GM19023 (cell line): ENCODE measurements around the gene PTH2R.
"Not testable (repeated sequence)": the region's sequence is repeated elsewhere in the genome, so short reads cannot be mapped to it uniquely, and the experiment has no call there.

ENCODE experiments used
- ATAC-seq: cut with Tn5 transposase; IDR thresholded peaks from one replicate; pipeline ENCODE4 v1.9.1; 2021; ENCODE audit warnings: mild to moderate bottlenecking, moderate library complexity; ENCODE audit not compliant: unreplicated experiment

Gene PTH2R

GRCh38 chr2:208406474-208407451 is at the start of gene PTH2R:
TSS of gene PTH2R (plus strand) at chr2:208406792. CDS start at chr2:208407044, 252 bp downstream.
- ATAC-seq = no peak

- ATAC-seq = no peak
Observed at GRCh38 chr2:208356846-208357574, 49.6 kb upstream of the PTH2R start.

GRCh38 chr2:208358758-208359631 is 47.6 kb upstream of the PTH2R start:
- ATAC-seq = no peak

- ATAC-seq = no peak
Observed at GRCh38 chr2:208359632-208359986, 47.0 kb upstream of the PTH2R start.

- no peak for ATAC-seq
Observed at GRCh38 chr2:208360259-208361076, 46.1 kb upstream of the PTH2R start.

GRCh38 chr2:208361077-208361441 is 45.5 kb upstream of the PTH2R start:
- ATAC-seq = no peak

- ATAC-seq = peak; percentile 60
Observed at GRCh38 chr2:208363485-208363884, 43.1 kb upstream of the PTH2R start.

- peak; percentile 69 for ATAC-seq
Observed at GRCh38 chr2:208366215-208367127, 40.1 kb upstream of the PTH2R start.

- no peak for ATAC-seq
Observed at GRCh38 chr2:208369091-208369490, 37.5 kb upstream of the PTH2R start.

- no peak for ATAC-seq
Observed at GRCh38 chr2:208370881-208371633, 35.5 kb upstream of the PTH2R start.

GRCh38 chr2:208371634-208371935 is 35.0 kb upstream of the PTH2R start:
- ATAC-seq = no peak

- no peak for ATAC-seq
Observed at GRCh38 chr2:208373460-208374089, 33.0 kb upstream of the PTH2R start.

- ATAC-seq = no peak
Observed at GRCh38 chr2:208375491-208376068, 31.0 kb upstream of the PTH2R start.

GRCh38 chr2:208377344-208377860 is 29.2 kb upstream of the PTH2R start:
- not testable (repeated sequence) for ATAC-seq

GRCh38 chr2:208379192-208379591 is 27.4 kb upstream of the PTH2R start:
- no peak for ATAC-seq

GRCh38 chr2:208384637-208385036 is 22.0 kb upstream of the PTH2R start:
- no peak for ATAC-seq

GRCh38 chr2:208386541-208386940 is 20.1 kb upstream of the PTH2R start:
- ATAC-seq = no peak

GRCh38 chr2:208389940-208390339 is 16.7 kb upstream of the PTH2R start:
- no peak for ATAC-seq
